ENCODE results near the gene CNOT1.

- no peak for TF ChIP-seq POLR2A (IDR thresholded peaks at IDR 0.05)
- TF ChIP-seq CTCF (IDR thresholded peaks at IDR 0.05), result peak in 1 of 3 experiments; percentile 18
Observed at GRCh38 chr16:58678716-58679115, 49.1 kb upstream of the CNOT1 start.

Measured in testis (tissue), 2 donors.